NCI-H2081 (cell line): ENCODE results near the gene PRDM15.

Experiments used
- DNase-seq, 2 experiments: peaks; one replicate each; lab custom pipeline; 2025; lab: John Stamatoyannopoulos, UW

Gene PRDM15

GRCh38 chr21:41823906-41824305 is 55.2 kb downstream of the PRDM15 start:
- no peak for DNase-seq

- DNase-seq = no peak
Observed at GRCh38 chr21:41823166-41823565, 56.0 kb downstream of the PRDM15 start.

GRCh38 chr21:41821756-41822431 is 57.2 kb downstream of the PRDM15 start:
- no peak for DNase-seq

DNA sequence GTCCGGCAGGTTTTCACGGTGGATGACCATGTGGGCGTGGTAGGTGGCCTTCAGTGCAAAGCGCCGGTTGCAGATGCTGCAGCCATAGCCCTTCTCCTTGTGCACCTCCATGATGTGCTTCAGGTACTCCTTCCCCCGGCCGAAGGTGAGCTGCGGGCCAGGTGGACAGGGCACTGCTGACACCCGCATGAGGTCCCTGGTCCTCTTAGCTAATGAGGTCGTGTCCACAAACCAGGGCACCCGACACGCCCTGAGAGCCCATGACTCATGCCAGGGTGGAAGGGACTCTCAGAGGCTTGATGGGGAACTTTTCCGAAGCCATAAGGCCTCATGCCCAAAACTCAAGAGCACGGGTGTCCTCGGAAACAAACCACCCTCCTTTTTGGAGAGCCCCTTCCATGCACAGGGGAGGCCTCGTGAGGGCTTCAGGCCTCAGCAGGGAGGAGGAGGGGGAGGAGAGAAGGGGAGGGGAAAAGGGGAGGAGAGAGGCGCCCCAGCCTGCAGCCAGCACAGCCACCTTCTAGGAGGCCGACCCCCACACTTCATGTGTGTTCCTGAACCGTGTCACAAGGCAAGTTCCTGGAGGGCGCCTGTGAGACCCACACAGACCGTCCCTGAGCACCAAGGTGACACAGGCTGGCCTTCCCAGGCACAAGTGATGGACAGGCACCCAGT is 57.9 kb downstream of the PRDM15 start:
- DNase-seq = no peak

GRCh38 chr21:41820384-41821080 is 58.6 kb downstream of the PRDM15 start:
- DNase-seq = no peak

- DNase-seq = no peak
Observed at GRCh38 chr21:41819856-41820281, 59.3 kb downstream of the PRDM15 start.

DNA sequence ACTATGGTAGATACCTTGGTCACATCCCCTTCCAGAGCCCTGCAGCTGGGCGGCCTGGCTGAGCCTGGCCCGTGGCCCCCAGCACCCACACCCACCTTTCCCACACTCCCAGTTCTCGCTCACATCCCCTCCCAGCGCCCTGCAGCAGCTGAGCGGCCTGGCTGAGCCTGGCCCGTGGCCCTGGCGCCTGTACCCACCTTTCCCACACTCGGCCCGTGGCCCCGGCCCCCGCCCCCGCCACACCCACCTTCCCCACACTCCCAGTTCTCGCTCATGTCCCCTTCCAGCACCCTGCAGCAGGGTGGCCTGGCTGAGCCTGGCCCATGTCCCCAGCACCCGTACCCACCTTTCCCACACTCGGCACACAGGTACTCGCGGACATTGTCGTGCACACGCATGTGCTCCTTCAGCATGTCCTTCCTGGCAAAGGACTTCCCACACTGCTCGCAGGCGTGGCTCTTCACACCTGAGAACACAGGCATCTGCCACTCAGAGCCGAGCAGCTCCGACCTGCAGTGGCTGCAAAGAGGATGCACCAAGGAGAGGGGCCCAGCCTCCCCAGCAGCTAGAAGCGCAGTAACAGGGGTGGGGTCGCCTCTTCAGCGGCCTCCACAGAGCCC is 59.8 kb downstream of the PRDM15 start:
- no peak for DNase-seq

DNA sequence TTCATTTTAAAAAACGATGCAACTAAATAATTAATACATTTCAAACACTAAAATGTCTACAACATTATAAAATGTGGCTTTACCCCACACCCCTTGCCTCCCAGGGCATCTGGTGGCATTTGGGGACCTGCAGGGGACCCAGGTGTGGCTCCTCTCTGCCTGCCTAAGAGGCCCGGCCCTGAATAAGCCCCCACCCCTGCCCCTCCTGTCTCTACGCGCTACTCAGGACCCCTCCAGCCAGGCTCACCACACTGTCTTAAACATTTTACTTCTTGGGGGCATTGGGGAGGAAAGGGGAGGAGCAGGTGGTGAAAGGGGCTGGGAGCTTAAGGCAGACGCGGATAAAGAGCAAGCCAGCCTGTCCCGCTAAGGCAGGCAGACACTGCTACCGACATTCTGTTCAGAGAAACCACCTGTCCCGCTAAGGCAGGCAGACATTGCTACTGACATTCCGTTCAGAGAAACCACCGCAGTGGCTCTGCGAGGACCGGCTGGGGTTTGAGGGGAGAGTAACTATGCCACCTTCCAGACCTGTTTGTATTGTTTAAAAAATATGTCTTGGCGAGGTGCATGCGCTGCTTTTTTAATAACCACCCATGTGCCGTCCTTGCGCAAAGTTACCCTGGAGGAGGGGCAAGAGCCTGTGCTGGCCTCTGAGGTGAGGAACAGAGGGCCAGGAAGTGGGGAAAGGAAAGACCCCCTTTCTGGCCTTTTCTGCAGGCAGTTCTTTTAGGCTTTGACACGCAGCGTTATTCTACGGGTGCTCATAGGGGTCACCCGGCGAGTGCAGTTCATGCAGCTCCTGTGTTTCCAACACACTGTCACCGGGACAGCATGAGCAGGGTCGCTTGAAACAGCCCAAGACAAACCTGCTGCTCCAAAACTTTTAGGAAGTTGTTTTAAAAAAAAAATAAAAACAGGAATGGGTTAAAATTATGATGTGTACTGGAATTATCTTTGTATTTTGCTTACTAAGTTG is 61.0 kb downstream of the PRDM15 start:
- no peak for DNase-seq

DNA sequence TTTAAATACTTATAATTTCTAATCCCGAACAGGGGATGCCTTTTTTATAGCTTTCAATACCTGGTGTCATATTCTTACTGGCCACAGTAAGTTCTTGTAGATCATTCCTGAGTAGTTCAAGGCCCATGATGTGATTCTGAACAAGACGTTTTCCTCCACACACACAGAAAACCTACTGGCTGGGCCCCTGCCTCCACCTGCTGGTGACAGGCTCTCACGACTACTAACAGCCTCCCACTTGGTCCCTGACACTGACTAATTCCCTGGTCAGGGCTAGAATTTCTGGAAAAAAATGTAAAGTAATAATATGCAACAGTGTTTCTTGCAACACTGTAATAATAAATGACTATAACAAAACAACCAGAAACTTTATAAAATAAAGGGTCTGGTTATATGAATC is 61.9 kb downstream of the PRDM15 start:
- peak; percentile 14 to 28 for DNase-seq

DNA sequence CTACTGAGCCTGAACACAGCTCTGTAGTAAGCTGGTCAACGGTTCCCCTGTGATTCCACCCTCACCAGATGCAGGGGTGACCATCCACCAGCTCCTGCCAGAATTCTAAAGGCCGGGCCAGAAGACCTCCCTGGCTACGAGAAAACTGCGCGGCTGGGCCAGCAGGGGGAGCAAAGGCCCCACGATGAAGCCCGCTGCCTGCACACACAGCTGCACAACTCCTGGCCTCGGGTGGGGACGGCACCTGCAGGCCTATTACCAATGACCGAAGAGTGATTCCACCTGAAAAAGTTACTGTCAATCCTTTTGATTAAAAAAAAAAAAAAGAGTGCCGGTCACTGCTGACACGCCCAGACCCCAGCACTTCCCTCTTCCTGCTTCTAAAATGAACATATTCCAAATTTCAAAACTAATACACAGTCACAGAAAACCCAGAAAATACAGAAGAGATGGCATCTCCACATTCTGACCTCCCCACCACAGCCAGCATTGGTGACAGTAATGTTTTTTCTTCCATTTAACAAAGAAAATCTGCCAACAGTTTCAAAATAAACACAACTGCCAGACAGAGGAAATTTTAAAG is 62.5 kb downstream of the PRDM15 start:
- DNase-seq = peak; percentile 7 to 32

- DNase-seq = no peak
Observed at GRCh38 chr21:41815652-41816582, 63.2 kb downstream of the PRDM15 start.

DNA sequence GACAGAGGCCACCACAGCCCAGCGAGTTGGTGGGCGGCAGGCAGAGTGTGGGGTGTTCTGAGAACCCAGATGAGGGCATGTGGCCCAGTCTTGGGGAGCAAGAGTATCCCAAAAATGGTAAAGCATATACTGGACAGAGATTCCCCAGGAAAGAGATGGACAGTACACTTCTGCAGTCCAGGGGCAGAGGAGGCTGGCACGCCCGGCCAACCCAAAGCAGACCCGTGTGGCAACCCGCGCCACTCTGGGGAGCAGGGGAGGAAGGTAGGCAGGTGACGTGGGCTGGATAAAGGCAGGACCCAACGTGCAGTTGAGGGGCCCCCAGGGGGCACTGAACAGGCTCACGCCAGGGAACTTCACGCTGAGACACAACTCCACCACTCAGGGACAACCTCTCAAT is 65.9 kb downstream of the PRDM15 start:
- DNase-seq = no peak

DNA sequence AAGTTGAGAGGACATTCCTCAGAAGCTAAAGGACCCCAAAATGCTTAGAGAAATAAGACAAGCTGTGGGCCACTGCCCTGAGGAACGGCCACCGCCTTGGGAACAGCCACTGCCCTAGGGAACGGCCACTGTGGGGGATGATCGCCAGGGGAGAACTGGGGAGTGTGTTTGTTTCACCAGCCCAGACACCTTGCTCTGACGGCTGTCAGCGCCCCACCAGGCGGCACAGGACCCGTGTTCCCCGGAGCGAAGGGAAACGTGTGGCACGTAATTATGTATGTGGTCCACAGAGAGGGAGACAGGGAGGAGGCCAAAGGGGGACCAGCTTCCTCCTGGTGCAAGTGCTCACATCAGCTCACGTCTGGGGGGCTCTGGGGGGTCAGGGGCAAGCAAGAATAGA is 66.5 kb downstream of the PRDM15 start:
- no peak for DNase-seq

DNA sequence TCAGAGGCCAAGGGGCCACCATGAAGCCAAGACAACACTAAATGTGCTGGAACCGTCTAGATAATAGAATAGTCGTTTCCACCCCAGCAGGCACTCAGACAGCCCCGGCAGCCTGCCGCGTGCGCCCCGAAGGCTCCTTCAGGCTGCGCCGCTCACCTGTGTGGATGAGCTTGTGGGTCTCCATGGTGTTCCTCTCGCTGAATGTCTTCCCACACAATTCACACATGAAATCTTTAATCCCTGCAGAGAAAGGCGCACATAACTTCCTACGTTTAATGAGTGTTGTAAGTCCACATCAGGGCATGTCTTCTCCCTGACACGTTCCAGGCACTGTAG is 68.6 kb downstream of the PRDM15 start:
- DNase-seq = no peak

GRCh38 chr21:41809891-41810596 is 69.1 kb downstream of the PRDM15 start:
- DNase-seq = no peak

DNA sequence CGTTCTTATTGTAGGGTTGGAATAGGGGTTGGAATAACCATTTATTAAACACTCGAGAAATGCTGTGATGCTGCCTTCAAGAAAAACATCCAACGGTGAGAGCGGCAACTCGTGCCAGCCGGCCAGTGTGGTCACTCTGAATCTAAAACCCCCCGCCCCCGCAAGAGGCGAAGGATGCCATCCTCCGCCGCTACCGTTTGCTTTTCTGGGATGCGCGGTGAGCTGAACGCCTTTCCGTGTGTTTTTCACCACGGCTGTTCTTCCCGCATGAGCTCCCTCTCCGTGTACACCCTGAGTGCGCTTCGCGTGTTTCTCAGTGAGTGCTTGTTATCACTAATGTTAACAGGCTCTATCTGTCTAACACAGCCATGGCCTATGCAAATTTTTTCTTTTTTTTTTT is 70.3 kb downstream of the PRDM15 start:
- no peak for DNase-seq

GRCh38 chr21:41808094-41808493 is 71.0 kb downstream of the PRDM15 start:
- no peak for DNase-seq

GRCh38 chr21:41806773-41807172 is 72.4 kb downstream of the PRDM15 start:
- DNase-seq = no peak

DNA sequence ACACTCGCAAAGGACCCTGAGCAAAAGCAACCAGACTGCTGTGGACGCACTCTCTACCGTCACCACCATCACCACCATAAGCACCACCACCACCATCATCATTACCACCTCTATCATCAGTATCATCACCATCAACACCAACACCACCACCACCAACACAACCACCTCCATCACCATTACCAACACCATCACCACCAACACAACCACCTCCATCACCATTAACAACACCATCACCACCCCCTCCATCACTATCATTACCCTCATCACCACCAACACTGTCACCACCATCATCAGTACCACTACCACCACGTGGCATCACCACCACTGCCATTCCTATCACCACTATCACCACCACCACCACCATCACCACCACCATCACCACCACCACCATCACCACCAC is 73.5 kb downstream of the PRDM15 start:
- DNase-seq = no peak

DNA sequence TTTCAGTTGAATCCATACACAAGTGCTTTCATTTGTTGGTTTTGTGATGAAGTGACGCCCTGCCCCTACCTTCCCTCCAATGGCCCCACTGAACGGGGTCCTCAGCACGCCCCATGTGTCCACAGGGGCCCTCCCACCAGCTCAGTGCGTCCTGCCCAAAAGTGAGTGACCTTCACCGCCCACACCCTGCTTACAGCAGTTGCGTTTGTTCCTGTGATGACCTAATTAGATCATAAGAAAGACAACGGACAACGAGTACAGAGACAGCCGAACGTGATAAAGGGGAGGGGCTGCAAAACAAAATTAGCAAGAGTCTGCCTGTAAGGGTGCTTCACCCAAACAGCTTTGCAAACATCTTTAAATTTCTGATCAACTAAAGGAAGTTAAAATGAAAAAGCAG is 74.1 kb downstream of the PRDM15 start:
- no peak for DNase-seq
